GM12891 (cell line): Measurements from ENCODE around the gene FETUB.

Experiments used
- DNase-seq: peaks from one replicate; pipeline ENCODE4 v3.0.0; 2011; ENCODE audit warnings: low spot score; ENCODE audit not compliant: insufficient read length
- FAIRE-seq: peaks from 2 replicates; lab custom pipeline; 2011; peaks lifted over from hg19 to GRCh38; lab: Jason Lieb, UNC
- PAX5 ChIP-seq: IDR thresholded peaks from 2 replicates; pipeline ENCODE4 v1.6.1; 2011; ENCODE audit warnings: low read length, moderate library complexity, mild to moderate bottlenecking; ENCODE audit not compliant: insufficient read depth, severe bottlenecking
- POLR2A ChIP-seq: IDR thresholded peaks from 2 replicates; pipeline ENCODE4 v1.6.1; 2011; ENCODE audit warnings: low read depth, low read length, control low read depth
- POLR2AphosphoS5 ChIP-seq: IDR thresholded peaks from 2 replicates; pipeline ENCODE4 v1.6.1; 2011; ENCODE audit warnings: low read depth, low read length, control low read depth
- POU2F2 ChIP-seq: IDR thresholded peaks from 2 replicates; pipeline ENCODE4 v1.6.1; 2011; ENCODE audit warnings: low read depth, mild to moderate bottlenecking, control low read depth, low read length, moderate library complexity
- SPI1 ChIP-seq: IDR thresholded peaks from 2 replicates; pipeline ENCODE4 v1.6.1; 2011; ENCODE audit warnings: low read depth, low read length, control low read depth
- TAF1 ChIP-seq: IDR thresholded peaks from 2 replicates; pipeline ENCODE4 v1.6.1; 2011; ENCODE audit warnings: low read depth, low read length, control low read depth

Gene FETUB

DNA sequence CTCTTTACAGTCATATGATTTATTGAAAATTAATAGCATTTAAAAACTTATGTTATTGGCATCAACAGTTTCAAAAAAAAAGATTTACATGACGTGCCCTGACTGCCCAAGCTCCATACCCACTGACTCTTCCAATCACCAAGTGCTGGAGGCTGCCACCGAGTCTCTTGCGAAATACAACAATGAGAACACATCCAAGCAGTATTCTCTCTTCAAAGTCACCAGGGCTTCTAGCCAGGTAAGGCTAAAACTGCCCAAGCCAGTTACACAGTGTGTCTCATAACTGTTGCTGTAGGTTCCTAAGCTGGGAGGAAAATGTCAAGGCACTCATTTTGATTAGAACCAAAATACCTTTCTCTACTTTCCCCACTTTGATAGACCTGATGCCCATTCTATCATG lies 4.5 kb downstream of the FETUB start:
- DNase-seq (no peak), FAIRE-seq (no peak)
- TF ChIP-seq POU2F2 (no peak), POLR2A (no peak)

DNA sequence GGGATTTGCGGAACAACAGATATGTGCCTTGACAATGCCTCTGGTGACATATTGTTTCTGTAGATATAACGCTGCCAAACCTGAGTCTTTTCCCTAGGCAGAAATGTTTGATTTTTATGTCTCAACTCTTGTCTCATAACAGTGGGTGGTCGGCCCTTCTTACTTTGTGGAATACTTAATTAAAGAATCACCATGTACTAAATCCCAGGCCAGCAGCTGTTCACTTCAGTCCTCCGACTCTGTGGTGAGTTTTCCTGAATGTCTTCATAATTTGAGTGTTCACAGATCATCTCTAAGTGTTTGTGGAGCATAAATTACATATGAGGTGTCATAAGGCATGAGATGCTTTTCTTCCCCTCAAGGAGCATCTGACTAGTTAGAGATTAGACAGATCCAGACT lies 5.9 kb downstream of the FETUB start:
- FAIRE-seq (peak; percentile 72), DNase-seq (no peak)
- TF ChIP-seq PAX5 (no peak), POLR2A (no peak), SPI1 (no peak), POLR2AphosphoS5 (no peak), TAF1 (no peak), POU2F2 (no peak)

DNA sequence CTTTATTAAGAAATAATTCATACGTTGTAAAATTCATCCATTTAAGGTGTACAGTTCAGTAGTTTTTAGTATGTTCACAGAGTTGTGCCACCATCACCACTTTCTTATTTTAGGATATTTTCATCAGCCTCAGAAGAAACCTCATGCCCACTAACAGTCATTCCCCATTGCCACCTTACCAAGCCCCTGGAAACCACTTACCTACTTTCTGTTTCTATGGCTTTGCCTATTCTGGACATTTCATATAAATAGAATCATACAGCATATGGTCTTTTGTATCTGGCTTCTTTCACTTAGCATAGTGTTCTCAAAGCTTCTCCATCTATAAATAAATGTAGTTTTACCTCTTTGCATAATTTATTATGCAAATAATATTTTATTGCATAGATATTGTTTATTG lies 6.6 kb downstream of the FETUB start:
- TF ChIP-seq SPI1: no peak
- FAIRE-seq (no peak), DNase-seq (no peak)

DNA sequence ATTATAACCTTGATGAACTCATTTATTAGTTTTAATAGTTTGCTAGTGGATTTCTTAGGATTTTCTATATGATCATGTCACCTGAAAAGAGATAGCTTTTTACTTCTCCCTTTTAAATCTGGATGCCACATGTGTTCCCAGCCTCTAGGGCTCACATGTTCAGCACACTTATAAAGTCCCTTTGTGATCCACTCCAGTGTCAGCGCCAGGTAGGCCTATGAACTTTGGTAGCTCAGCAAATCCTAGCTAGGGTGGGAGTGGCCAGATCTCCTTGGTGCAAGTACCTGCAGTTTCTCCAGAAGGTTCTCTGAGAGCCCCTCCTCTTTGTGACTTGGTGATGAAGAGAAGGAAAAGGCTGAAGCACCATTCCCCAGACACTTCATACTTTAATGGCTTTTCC lies 8.7 kb downstream of the FETUB start:
- FAIRE-seq (no peak), DNase-seq (no peak)
- TF ChIP-seq POLR2A: no peak
- TF ChIP-seq TAF1: no peak
- TF ChIP-seq PAX5: no peak
- no peak for TF ChIP-seq POLR2AphosphoS5
- no peak for TF ChIP-seq POU2F2
- TF ChIP-seq SPI1: no peak

DNA sequence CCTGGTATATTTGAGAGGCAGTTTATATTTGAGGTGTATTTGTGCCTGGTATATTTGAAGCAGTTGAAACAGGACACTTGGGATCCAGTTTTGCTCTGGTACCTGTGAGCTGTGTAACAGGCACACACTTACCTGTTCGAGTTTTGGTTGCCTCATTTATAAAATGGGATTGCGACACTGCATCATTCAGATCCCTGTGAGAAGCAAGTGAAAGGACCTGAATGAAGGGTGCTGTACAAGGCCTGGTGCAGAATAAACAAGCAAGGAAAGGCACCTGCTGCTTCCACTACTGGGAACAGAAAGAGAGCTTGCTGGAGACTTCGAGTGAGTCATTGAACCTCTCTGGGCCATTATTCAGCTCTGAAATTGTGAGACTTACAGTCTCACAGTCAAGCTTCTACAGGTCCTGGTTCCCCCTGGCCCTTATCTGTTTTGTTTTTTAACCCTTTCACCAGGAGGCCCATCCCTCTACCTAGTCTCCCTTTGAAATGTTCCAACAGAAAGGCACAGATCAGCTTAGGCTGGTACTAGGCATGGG lies 11.5 kb downstream of the FETUB start:
- DNase-seq: no peak
- peak; percentile 47 for FAIRE-seq
- TF ChIP-seq PAX5: no peak
- no peak for TF ChIP-seq TAF1
- TF ChIP-seq POLR2AphosphoS5: no peak
- no peak for TF ChIP-seq POLR2A
- TF ChIP-seq POU2F2: no peak
- TF ChIP-seq SPI1: no peak

DNA sequence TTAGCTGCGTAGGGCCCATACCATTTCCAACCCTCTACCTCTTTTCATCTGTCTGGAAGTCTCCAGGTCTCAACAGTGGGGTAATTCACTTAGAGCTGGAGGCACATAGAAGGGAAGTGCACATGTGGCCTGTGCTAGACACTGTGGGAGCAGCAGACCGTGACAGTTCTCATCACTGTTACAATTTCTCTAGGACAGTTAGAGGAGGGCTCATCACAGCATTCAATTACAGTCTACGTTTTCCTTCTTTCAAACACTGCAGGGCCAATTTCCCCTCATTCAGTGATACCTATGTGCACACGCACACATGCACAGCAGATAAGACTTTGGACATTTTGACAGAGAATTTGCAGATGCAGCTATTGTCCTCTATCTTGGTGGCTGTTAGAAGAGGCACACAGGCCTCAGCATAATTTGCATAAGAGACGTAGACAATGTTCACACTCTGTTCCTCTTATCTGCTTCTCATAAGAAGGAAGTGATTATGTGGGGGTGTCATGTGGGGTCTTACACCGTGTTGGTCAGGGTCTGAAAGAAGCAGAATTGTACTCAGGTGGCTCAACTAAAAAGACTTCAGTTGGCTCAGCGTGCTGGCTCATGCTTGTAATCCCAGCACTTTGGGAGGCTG lies 13.0 kb downstream of the FETUB start:
- TF ChIP-seq POU2F2 (peak; percentile 85), SPI1 (peak; percentile 87), POLR2AphosphoS5 (no peak), PAX5 (peak; percentile 100), POLR2A (no peak), TAF1 (no peak)
- DNase-seq (peak; percentile 35), FAIRE-seq (peak; percentile 98)

DNA sequence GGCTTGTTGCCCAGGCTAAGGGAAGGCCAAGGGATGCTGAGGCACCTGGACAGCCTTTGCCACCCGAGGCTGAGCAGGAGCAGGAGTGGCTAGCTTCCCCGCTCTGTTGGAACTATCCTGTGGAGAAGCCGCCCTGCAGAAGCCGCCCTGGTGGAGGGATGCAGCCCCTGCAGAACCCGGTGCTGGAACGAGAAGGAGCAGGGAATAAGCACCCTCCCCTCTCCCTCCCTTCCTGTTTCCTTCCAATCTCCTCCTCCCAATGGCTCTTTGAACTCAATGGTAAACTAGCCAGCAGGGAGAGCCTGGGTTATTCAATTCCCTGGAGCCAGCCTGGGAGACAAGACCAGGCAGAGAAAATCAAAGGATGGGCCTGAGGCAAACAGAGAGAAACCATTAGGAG lies 13.8 kb downstream of the FETUB start:
- peak; percentile 72 for FAIRE-seq
- DNase-seq: no peak
- TF ChIP-seq POU2F2: no peak
- TF ChIP-seq SPI1: no peak
- TF ChIP-seq POLR2AphosphoS5: no peak
- TF ChIP-seq PAX5: no peak
- TF ChIP-seq TAF1: no peak
- no peak for TF ChIP-seq POLR2A

DNA sequence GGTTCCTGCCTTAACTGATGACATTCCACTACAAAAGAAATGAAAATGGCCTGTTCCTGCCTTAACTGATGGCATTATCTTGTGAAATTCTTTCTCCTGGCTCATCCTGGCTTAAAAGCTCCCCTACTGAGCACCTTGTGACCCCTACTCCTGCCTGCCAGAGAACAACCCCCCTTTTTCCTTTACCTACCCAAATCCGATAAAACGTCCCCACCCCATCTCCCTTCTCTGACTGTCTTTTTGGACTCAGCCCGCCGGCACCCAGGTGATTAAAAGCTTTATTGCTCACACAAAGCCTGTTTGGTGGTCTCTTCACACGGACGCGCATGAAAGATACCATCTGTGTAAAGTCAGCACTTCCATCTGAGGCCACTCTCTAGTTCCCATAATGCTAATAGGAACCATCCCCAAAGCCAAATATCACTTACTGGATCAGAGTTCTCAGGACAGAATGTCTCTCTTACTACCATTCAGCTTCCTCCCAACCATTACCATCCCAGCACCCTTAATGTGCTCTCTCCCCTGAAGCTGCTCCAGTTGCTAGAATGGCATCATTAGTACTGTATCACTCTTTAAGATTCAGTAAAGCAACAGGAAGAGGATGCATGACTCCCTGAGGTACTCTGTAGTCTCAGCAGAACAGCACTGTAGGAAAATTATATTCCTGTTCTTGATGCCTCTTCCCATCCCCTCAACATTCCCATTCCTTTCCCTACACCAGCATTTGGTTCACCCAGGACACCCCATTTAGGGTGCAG lies 23.3 kb downstream of the FETUB start:
- no peak for FAIRE-seq
- TF ChIP-seq POLR2AphosphoS5 (no peak), PAX5 (no peak), TAF1 (no peak)
- DNase-seq: no peak

DNA sequence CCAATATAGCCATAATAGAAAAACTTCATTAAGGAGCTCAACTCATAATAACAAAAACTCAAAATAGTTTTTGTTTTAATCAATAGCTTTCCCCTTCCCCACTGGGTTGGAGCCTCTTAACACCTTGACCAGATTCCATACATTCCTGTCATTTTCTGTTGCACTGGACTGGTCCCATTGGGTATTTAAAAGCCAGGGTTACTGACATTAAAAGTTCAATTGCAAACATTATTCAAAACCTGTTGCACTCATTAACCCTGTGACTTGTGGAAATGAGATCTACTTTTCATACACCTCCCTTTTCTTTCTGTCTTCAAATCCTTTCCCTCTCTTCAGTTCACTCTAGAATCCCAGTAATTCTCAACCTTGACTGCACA lies 23.9 kb downstream of the FETUB start:
- no peak for DNase-seq
- no peak for FAIRE-seq
- TF ChIP-seq POU2F2: no peak
- no peak for TF ChIP-seq PAX5
- no peak for TF ChIP-seq TAF1
- TF ChIP-seq SPI1: no peak
- no peak for TF ChIP-seq POLR2AphosphoS5
- no peak for TF ChIP-seq POLR2A

DNA sequence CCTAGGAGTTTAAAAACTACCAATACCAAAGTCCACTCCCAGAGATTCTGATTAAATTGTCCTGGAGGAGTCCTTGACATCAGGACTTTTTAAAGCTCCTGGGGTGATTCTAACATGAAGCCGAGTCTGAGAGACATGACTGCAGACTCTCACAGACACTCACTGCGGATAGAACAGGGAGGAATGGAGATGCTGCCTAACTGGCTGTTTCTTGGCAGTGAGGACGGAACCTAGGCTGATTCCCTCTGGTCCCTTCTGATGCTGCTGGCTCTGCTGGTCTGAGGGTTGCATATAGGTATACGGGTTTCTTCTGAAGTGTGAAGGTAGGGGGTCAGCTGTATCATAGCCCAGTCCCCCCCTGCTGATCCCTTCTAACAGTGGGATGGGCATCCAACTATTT lies 24.3 kb downstream of the FETUB start:
- FAIRE-seq: no peak
- TF ChIP-seq POLR2A (no peak), SPI1 (no peak)
- no peak for DNase-seq

DNA sequence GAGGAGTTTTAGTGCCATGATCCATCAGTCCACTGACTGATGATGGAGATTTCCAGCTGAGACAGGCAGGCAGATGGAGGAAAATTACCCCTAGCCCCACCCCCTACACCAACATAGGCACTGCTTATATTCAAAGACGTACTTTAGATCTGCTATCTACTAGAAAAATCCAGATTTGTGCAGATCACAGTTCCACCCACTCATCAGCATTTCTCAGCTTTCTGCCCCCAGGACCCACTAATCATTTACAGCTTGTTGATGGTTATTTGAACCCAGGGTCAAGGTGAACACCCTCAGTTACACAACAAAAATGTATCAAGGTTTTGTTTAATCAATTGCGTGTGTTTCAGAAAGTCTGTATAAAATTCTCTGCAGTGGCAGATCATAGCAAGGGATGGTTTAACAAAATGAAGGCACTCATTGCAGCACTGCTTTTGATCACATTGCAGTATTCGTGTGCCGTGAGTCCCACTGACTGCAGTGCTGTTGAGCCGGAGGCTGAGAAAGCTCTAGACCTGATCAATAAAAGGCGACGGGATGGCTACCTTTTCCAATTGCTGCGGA lies 25.5 kb downstream of the FETUB start, which contains the start of gene HRG:
Gene HRG (plus strand): TSS at position 390 of the 564 bp plus-strand sequence. CDS start 18 bp downstream, at position 408.
- TF ChIP-seq POLR2AphosphoS5: no peak
- DNase-seq: no peak
- no peak for FAIRE-seq
